Vagina (tissue), 2 donors: ENCODE data around the gene MACROD2.

Source experiments
- POLR2A ChIP-seq, 2 donors: fragments of 450-650 bp; IDR thresholded peaks; one replicate each; pipeline ENCODE4 v1.6.1; 2017; ENCODE audit warnings: antibody characterized with exemption in 2 of 2, mild to moderate bottlenecking in 2 of 2, moderate library complexity in 2 of 2
- POLR2AphosphoS5 ChIP-seq, 2 donors: sonication (generic); formaldehyde crosslinking; IDR thresholded peaks; one replicate each; pipeline ENCODE4 v1.9.0; 2017; ENCODE audit warnings: antibody characterized with exemption in 2 of 2, mild to moderate bottlenecking in 2 of 2, low read depth in 1 of 2; ENCODE audit not compliant: insufficient read depth in 1 of 2
- TF ChIP-seq, protein P1 (sequence below), 3 experiments: fragments of 450-650 bp in 2 of 3; fragments of 200-600 bp in 1 of 3; sonication (generic) in 1 of 3; IDR thresholded peaks; one replicate each; pipeline ENCODE4 v1.5.1; 2017 to 2019; ENCODE audit warnings: antibody characterized with exemption in 3 of 3, mild to moderate bottlenecking in 2 of 3, moderate library complexity in 2 of 3

DNA sequence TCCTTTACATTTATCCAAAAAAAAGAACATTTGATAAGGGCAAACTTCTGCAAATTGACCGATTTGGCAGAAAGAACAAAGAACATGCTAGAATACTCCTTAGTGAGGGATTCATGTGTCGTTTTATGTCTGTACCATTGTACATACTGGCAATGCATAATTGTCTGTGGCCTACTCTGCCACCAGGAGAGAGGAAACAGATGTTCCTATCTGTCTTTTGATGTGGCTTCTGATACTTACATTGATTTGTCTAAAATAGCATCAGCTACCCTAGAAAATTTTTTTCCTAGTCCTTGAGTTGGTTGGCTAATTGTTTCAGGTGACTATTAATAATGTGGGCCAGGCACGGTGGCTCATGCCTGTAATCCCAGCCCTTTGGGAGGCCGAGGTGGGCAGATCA, 1923.8 kb downstream of the MACROD2 start:
- TF ChIP-seq, protein P1, sequence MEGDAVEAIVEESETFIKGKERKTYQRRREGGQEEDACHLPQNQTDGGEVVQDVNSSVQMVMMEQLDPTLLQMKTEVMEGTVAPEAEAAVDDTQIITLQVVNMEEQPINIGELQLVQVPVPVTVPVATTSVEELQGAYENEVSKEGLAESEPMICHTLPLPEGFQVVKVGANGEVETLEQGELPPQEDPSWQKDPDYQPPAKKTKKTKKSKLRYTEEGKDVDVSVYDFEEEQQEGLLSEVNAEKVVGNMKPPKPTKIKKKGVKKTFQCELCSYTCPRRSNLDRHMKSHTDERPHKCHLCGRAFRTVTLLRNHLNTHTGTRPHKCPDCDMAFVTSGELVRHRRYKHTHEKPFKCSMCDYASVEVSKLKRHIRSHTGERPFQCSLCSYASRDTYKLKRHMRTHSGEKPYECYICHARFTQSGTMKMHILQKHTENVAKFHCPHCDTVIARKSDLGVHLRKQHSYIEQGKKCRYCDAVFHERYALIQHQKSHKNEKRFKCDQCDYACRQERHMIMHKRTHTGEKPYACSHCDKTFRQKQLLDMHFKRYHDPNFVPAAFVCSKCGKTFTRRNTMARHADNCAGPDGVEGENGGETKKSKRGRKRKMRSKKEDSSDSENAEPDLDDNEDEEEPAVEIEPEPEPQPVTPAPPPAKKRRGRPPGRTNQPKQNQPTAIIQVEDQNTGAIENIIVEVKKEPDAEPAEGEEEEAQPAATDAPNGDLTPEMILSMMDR (IDR thresholded peaks at IDR 0.05) = no peak
- TF ChIP-seq POLR2AphosphoS5 (IDR thresholded peaks at IDR 0.05; ENCODE audit: insufficient read depth in 1 of 2, low read depth in 1 of 2) (no peak), POLR2A (IDR thresholded peaks at IDR 0.05) (no peak)
